HCT116 (cell line): ENCODE results near the gene RMDN3. TPM values are rescaled to one million over a fixed set of nuclear protein-coding genes. Genes with fewer than 3 reads are reported as not detected.

Experiments
- ATAC-seq: fragments of 200-7000 bp; cut with Tn5 transposase; 2 replicates; pipeline ENCODE4 v1.9.1; 2020; ENCODE audit warnings: mild to moderate bottlenecking, moderate library complexity
- BruUV-seq: library from RNA; stranded (reverse); fragments of 400-500 nt; replicated peaks from 2 replicates; lab custom pipeline; 2021; lab: Mats Ljungman, UMichigan
- CTCF ChIA-PET: fragments of 300-600 bp; sonication (Branson Sonifier 250); formaldehyde crosslinking; loops from one replicate; lab custom pipeline; 2021; ENCODE audit warnings: antibody characterized with exemption; lab: Charles Lee
- POLR2A ChIA-PET: fragments of 300-600, 350-600 bp; sonication (Branson Sonifier 250); formaldehyde crosslinking; loops from one replicate; lab custom pipeline; 2021; ENCODE audit warnings: antibody characterized with exemption; lab: Charles Lee
- RAD21 ChIA-PET, 2 experiments: fragments of 300-600 bp; sonication (Branson Sonifier 250); formaldehyde crosslinking; loops; one replicate each; lab custom pipeline; 2023; ENCODE audit warnings: low total read pairs in 2 of 2; ENCODE audit not compliant: uncharacterized antibody in 2 of 2, unreplicated experiment in 2 of 2, low non-redundant PET in 1 of 2; lab: Charles Lee
- DNase-seq: peaks from one replicate; pipeline ENCODE4 v3.0.0-alpha.2; 2010; ENCODE audit warnings: low read depth, low spot score
- H2AFZ ChIP-seq: fragments of 200-600 bp; shearing (Covaris generic), sonication (generic); 2 replicates; pipeline ENCODE4 v1.6.1; 2017; ENCODE audit warnings: low read depth, mixed run types, mixed read lengths, antibody characterized with exemption, low read length; ENCODE audit not compliant: poor library complexity, severe bottlenecking
- H3K27ac ChIP-seq: 2 replicates; pipeline ENCODE4 v1.5.1; 2012; ENCODE audit warnings: low read depth, low read length
- H3K27me3 ChIP-seq: fragments of 200-600 bp; sonication (generic); 2 replicates; pipeline ENCODE4 v1.6.1; 2016; ENCODE audit warnings: mixed run types, low read length, mixed read lengths; ENCODE audit not compliant: insufficient read depth
- H3K36me3 ChIP-seq, 2 experiments: fragments of 200-500 bp in 1 of 2; fragments of 200-600 bp in 1 of 2; sonication (Bioruptor generic) in 1 of 2; sonication (generic) in 1 of 2; 2 replicates each; pipeline versions ENCODE4 v1.5.1 to v1.6.1; 2014 to 2016; ENCODE audit warnings: low read length in 2 of 2, inconsistent platforms in 1 of 2, mixed read lengths in 1 of 2, mixed run types in 1 of 2; ENCODE audit not compliant: insufficient read depth in 2 of 2, control insufficient read depth in 1 of 2
- H3K4me1 ChIP-seq, 2 experiments: fragments of 200-600 bp in 1 of 2; sonication (generic) in 1 of 2; 2 replicates each; pipeline versions ENCODE4 v1.5.1 to v1.6.1; 2012 to 2017; ENCODE audit warnings: low read length in 2 of 2, inconsistent platforms in 1 of 2, mild to moderate bottlenecking in 1 of 2, mixed read lengths in 1 of 2, mixed run types in 1 of 2, moderate library complexity in 1 of 2; ENCODE audit not compliant: insufficient read depth in 2 of 2, control insufficient read depth in 1 of 2
- H3K4me2 ChIP-seq: fragments of 200-600 bp; sonication (generic); 2 replicates; pipeline ENCODE4 v1.6.1; 2017; ENCODE audit warnings: mixed run types, low read length, mixed read lengths
- H3K4me3 ChIP-seq, 2 experiments: fragments of 200-600 bp in 1 of 2; sonication (generic) in 1 of 2; replicated peaks in 1 of 2; 2 replicates each; pipeline ENCODE4 v1.5.1; 2011 to 2016; ENCODE audit warnings: low read length in 2 of 2, control low read depth in 1 of 2, low read depth in 1 of 2, mild to moderate bottlenecking in 1 of 2, mixed read lengths in 1 of 2, mixed run types in 1 of 2
- H3K79me2 ChIP-seq: fragments of 200-600 bp; sonication (generic); 2 replicates; pipeline ENCODE4 v1.6.1; 2017; ENCODE audit warnings: mild to moderate bottlenecking, mixed run types, low read length, moderate library complexity, mixed read lengths; ENCODE audit not compliant: insufficient read depth
- H3K9ac ChIP-seq: fragments of 200-600 bp; sonication (generic); 2 replicates; pipeline ENCODE4 v1.6.1; 2016; ENCODE audit warnings: low read length, mixed read lengths
- H3K9me2 ChIP-seq: fragments of 200-600 bp; sonication (generic), shearing (Covaris generic); 2 replicates; pipeline ENCODE4 v1.6.1; 2017; ENCODE audit warnings: mixed run types, mild to moderate bottlenecking, moderate library complexity; ENCODE audit not compliant: insufficient read depth
- H3K9me3 ChIP-seq, 2 experiments: fragments of 200-500 bp in 1 of 2; fragments of 200-600 bp in 1 of 2; sonication (Bioruptor generic) in 1 of 2; sonication (generic) in 1 of 2; 2 replicates each; pipeline ENCODE4 v1.6.1; 2014 to 2017; ENCODE audit warnings: low read length in 2 of 2, mixed read lengths in 2 of 2, inconsistent platforms in 1 of 2, low read depth in 1 of 2, mild to moderate bottlenecking in 1 of 2, mixed run types in 1 of 2, moderate library complexity in 1 of 2; ENCODE audit not compliant: control insufficient read depth in 1 of 2, insufficient read depth in 1 of 2
- H4K20me1 ChIP-seq: fragments of 200-600 bp; sonication (generic), shearing (Covaris generic); 2 replicates; pipeline ENCODE4 v1.6.1; 2017; ENCODE audit warnings: mixed run types, mild to moderate bottlenecking, moderate library complexity; ENCODE audit not compliant: insufficient read depth
- CBX3 ChIP-seq: IDR thresholded peaks from 2 replicates; pipeline ENCODE4 v1.6.1; 2012; ENCODE audit warnings: low read depth
- CEBPB ChIP-seq: IDR thresholded peaks from 2 replicates; pipeline ENCODE4 v1.6.1; 2012; ENCODE audit warnings: low read depth
- EGR1 ChIP-seq: IDR thresholded peaks from 2 replicates; pipeline ENCODE4 v1.6.1; 2012; ENCODE audit warnings: low read depth
- ELF1 ChIP-seq: IDR thresholded peaks from 2 replicates; pipeline ENCODE4 v1.6.1; 2012; ENCODE audit warnings: low read depth, borderline replicate concordance
- EZH2 ChIP-seq: fragments of 200-600 bp; sonication (generic); IDR thresholded peaks from 2 replicates; pipeline ENCODE4 v1.6.1; 2017; ENCODE audit warnings: antibody characterized with exemption, mixed run types
- EZH2phosphoT487 ChIP-seq: fragments of 200-600 bp; IDR thresholded peaks from 2 replicates; pipeline ENCODE4 v1.6.1; 2018; ENCODE audit warnings: antibody characterized with exemption, borderline replicate concordance
- FOSL1 ChIP-seq: IDR thresholded peaks from 2 replicates; pipeline ENCODE4 v1.6.1; 2012; ENCODE audit warnings: low read depth
- JUND ChIP-seq: IDR thresholded peaks from 2 replicates; pipeline ENCODE4 v1.6.1; 2012
- POLR2AphosphoS5 ChIP-seq: IDR thresholded peaks from 2 replicates; pipeline ENCODE4 v1.6.1; 2011; ENCODE audit warnings: mild to moderate bottlenecking, low read depth, low read length, moderate library complexity
- RAD21 ChIP-seq: IDR thresholded peaks from 2 replicates; pipeline ENCODE4 v1.6.1; 2012; ENCODE audit warnings: low read depth, mild to moderate bottlenecking
- SIN3A ChIP-seq: IDR thresholded peaks from 2 replicates; pipeline ENCODE4 v1.6.1; 2012; ENCODE audit warnings: low read depth
- SP1 ChIP-seq: IDR thresholded peaks from 2 replicates; pipeline ENCODE4 v1.6.1; 2012; ENCODE audit warnings: low read depth
- YY1 ChIP-seq: IDR thresholded peaks from 2 replicates; pipeline ENCODE4 v1.6.1; 2011; ENCODE audit warnings: low read length, low read depth, moderate library complexity, mild to moderate bottlenecking; ENCODE audit not compliant: insufficient replicate concordance; ENCODE audit errors: extremely low read depth
- ZNF274 ChIP-seq: fragments of 200-500 bp; sonication (Bioruptor generic); IDR thresholded peaks from 2 replicates; pipeline ENCODE4 v1.6.1; 2014; ENCODE audit warnings: mild to moderate bottlenecking, low read depth, low read length, inconsistent platforms
- intact Hi-C: fragments of 100-400 bp; cut with micrococcal nuclease; formaldehyde crosslinking; loops from 2 replicates; pipeline ENCODE4 v1.10.0; 2022
- total RNA-seq: library from RNA; stranded (reverse); gene quantifications from one replicate; pipeline ENCODE4 v1.2.1, GENCODE V29; 2021; ENCODE audit not compliant: unreplicated experiment

The RMDN3 gene
- total RNA-seq, 1 experiment from 2014 or later = 21.5 TPM

GRCh38 chr15:40722354-40722753 is 32.7 kb downstream of the RMDN3 start:
- Histone ChIP-seq H3K9me3 (no peaks in the 10 kb centered on the region), H3K27ac (no peak overlapping the region), H2AFZ (no peak overlapping the region), H3K9ac (no peak overlapping the region), H3K9me2 (no peaks in the 10 kb centered on the region), H3K36me3 (peaks cover 8 to 26% of the 10 kb centered on the region in 2 experiments), H3K4me1 (peaks cover 4 to 11% of the 10 kb centered on the region in 2 experiments; a peak in 3 of 4 replicates), H4K20me1 (no peaks in the 10 kb centered on the region), H3K4me2 (no peak overlapping the region), H3K4me3 (no peak overlapping the region), H3K79me2 (0 out of 2 replicates have a peak, but pooled peaks cover 3% of the 10 kb centered on the region), H3K27me3 (no peaks in the 10 kb centered on the region)
- DNase-seq (no peak), ATAC-seq (no peak)
- ChIA-PET RAD21 (no interaction called here), POLR2A (no interaction called here), CTCF (interaction anchor here (0.7 kb wide), 1 partner anchor 34 kb away, joined by 3 read pairs; no protein-coding TSS in a partner anchor)
- no TSS peak for BruUV-seq
- intact Hi-C loops = no loop called here
- no peak for TF ChIP-seq ELF1

GRCh38 chr15:40721701-40722100 is 33.4 kb downstream of the RMDN3 start:
- Histone ChIP-seq H3K9ac (no peak overlapping the region), H3K4me2 (no peak overlapping the region), H3K4me3 (no peak overlapping the region), H3K27me3 (no peaks in the 10 kb centered on the region), H3K79me2 (0 out of 2 replicates have a peak, but pooled peaks cover 7% of the 10 kb centered on the region), H2AFZ (no peak overlapping the region), H3K9me3 (no peaks in the 10 kb centered on the region), H3K9me2 (no peaks in the 10 kb centered on the region), H3K36me3 (peaks cover 8 to 28% of the 10 kb centered on the region in 2 experiments), H4K20me1 (no peaks in the 10 kb centered on the region), H3K4me1 (peaks cover 4 to 11% of the 10 kb centered on the region in 2 experiments; a peak in 3 of 4 replicates), H3K27ac (no peak overlapping the region)
- no peak for DNase-seq
- intact Hi-C loops = no loop called here
- CTCF ChIA-PET = no interaction called here
- POLR2A ChIA-PET = no interaction called here
- ATAC-seq = no peak
- RAD21 ChIA-PET = no interaction called here
- BruUV-seq = no TSS peak
- TF ChIP-seq JUND (no peak), YY1 (no peak), ELF1 (no peak), CBX3 (no peak), CEBPB (no peak), EGR1 (no peak), EZH2 (no peak), SIN3A (no peak), FOSL1 (no peak), EZH2phosphoT487 (no peak), RAD21 (no peak), POLR2AphosphoS5 (no peak), SP1 (no peak), ZNF274 (no peak)
